ENCODE data around the gene PLPPR5.
"Not testable (repeated sequence)": the region's sequence is repeated elsewhere in the genome, so short reads cannot be mapped to it uniquely, and the experiment has no call there.

PLPPR5 gene

GRCh38 chr1:98919652-98920051, 85.0 kb downstream of the PLPPR5 start:
- in situ Hi-C loops (cut with HindIII; ENCODE audit: low sequenced_read_pairs): no loop called here

- in situ Hi-C loops (cut with HindIII; ENCODE audit: low sequenced_read_pairs): no loop called here
These were observed 85.5 kb downstream of the PLPPR5 start for GRCh38 chr1:98919211-98919610.

- in situ Hi-C loops (cut with HindIII; ENCODE audit: low sequenced_read_pairs): no loop called here
These were observed 90.1 kb downstream of the PLPPR5 start for GRCh38 chr1:98914547-98914946.

GRCh38 chr1:98910827-98911226, 93.8 kb downstream of the PLPPR5 start:
- in situ Hi-C loops (cut with HindIII; ENCODE audit: low sequenced_read_pairs): no loop called here

GRCh38 chr1:98908980-98909379, 95.7 kb downstream of the PLPPR5 start:
- in situ Hi-C loops (cut with HindIII; ENCODE audit: low sequenced_read_pairs): no loop called here

GRCh38 chr1:98906809-98907208, 97.9 kb downstream of the PLPPR5 start:
- in situ Hi-C loops (cut with HindIII; ENCODE audit: low sequenced_read_pairs): no loop called here

- in situ Hi-C loops (cut with HindIII; ENCODE audit: low sequenced_read_pairs): no loop called here
These were observed 98.3 kb downstream of the PLPPR5 start for GRCh38 chr1:98906361-98906760.

- in situ Hi-C loops (cut with HindIII; ENCODE audit: low sequenced_read_pairs): no loop called here
These were observed 100.0 kb downstream of the PLPPR5 start for GRCh38 chr1:98904684-98905083.

- in situ Hi-C loops (cut with HindIII; ENCODE audit: low sequenced_read_pairs): no loop called here
These were observed 100.9 kb downstream of the PLPPR5 start for GRCh38 chr1:98903726-98904125.

- in situ Hi-C loops (cut with HindIII; ENCODE audit: low sequenced_read_pairs): no loop called here
These were observed 101.4 kb downstream of the PLPPR5 start for GRCh38 chr1:98903261-98903660.

GRCh38 chr1:98898940-98899339, 105.7 kb downstream of the PLPPR5 start:
- in situ Hi-C loops (cut with HindIII; ENCODE audit: low sequenced_read_pairs): no loop called here

- in situ Hi-C loops (cut with HindIII; ENCODE audit: low sequenced_read_pairs): no loop called here
These were observed 107.2 kb downstream of the PLPPR5 start for GRCh38 chr1:98897479-98897878.

- in situ Hi-C loops (cut with HindIII; ENCODE audit: low sequenced_read_pairs): no loop called here
These were observed 107.8 kb downstream of the PLPPR5 start for GRCh38 chr1:98896711-98897445.

- in situ Hi-C loops (cut with HindIII; ENCODE audit: low sequenced_read_pairs): no loop called here
These were observed 111.3 kb downstream of the PLPPR5 start for GRCh38 chr1:98893371-98893770.

- in situ Hi-C loops (cut with HindIII; ENCODE audit: low sequenced_read_pairs): no loop called here
These were observed 115.8 kb downstream of the PLPPR5 start for GRCh38 chr1:98888869-98889268.

- in situ Hi-C loops (cut with HindIII; ENCODE audit: low sequenced_read_pairs): no loop called here
These were observed 117.2 kb downstream of the PLPPR5 start for GRCh38 chr1:98887507-98887906.

- in situ Hi-C loops (cut with HindIII; ENCODE audit: low sequenced_read_pairs): no loop called here
These were observed 119.8 kb downstream of the PLPPR5 start for GRCh38 chr1:98884864-98885263.

- in situ Hi-C loops (cut with HindIII; ENCODE audit: low sequenced_read_pairs): no loop called here
These were observed 122.8 kb downstream of the PLPPR5 start for GRCh38 chr1:98881901-98882300.

- in situ Hi-C loops (cut with HindIII; ENCODE audit: low sequenced_read_pairs): not testable (repeated sequence)
These were observed 123.4 kb downstream of the PLPPR5 start for GRCh38 chr1:98881234-98881633.

GRCh38 chr1:98874828-98875227, 129.8 kb downstream of the PLPPR5 start:
- in situ Hi-C loops (cut with HindIII; ENCODE audit: low sequenced_read_pairs): no loop called here

GRCh38 chr1:98870959-98871903, 133.4 kb downstream of the PLPPR5 start:
- in situ Hi-C loops (cut with HindIII; ENCODE audit: low sequenced_read_pairs): no loop called here

- in situ Hi-C loops (cut with HindIII; ENCODE audit: low sequenced_read_pairs): no loop called here
These were observed 138.9 kb downstream of the PLPPR5 start for GRCh38 chr1:98865796-98866195.
